H1 (cell line): ENCODE measurements around the gene UBASH3B. TPM values are rescaled to one million over a fixed set of nuclear protein-coding genes. Genes with fewer than 3 reads are reported as not detected.

Experiments
- CTCF ChIA-PET: fragments of 300-600 bp; sonication (Branson Sonifier 250); formaldehyde crosslinking; loops from one replicate; lab custom pipeline; 2021; ENCODE audit not compliant: partially characterized antibody; lab: Charles Lee
- POLR2A ChIA-PET: fragments of 300-600 bp; sonication (Branson Sonifier 250); formaldehyde crosslinking; loops from one replicate; lab custom pipeline; 2021; ENCODE audit warnings: inconsistent platforms; ENCODE audit not compliant: partially characterized antibody; lab: Charles Lee
- DNase-seq, 2 experiments: peaks; one replicate each; pipeline versions ENCODE4 v3.0.0 to v3.0.0-alpha.2; 2010 to 2022; ENCODE audit warnings: low spot score in 2 of 2, low read depth in 1 of 2, mixed read lengths in 1 of 2
- FAIRE-seq: peaks from 2 replicates; lab custom pipeline; 2011; peaks lifted over from hg19 to GRCh38; lab: Jason Lieb, UNC
- H2AFZ ChIP-seq: 2 replicates; pipeline ENCODE4 v1.8.1; 2012; ENCODE audit warnings: low read length, inconsistent platforms
- H2AK5ac ChIP-seq: 2 replicates; pipeline ENCODE4 v1.6.1; 2013; ENCODE audit warnings: low read depth, low read length
- H2BK120ac ChIP-seq: replicated peaks from 2 replicates; pipeline ENCODE3; 2013; ENCODE audit warnings: low read depth, low read length, inconsistent platforms
- H2BK12ac ChIP-seq: 2 replicates; pipeline ENCODE4 v1.6.1; 2013; ENCODE audit warnings: low read depth, low read length
- H2BK15ac ChIP-seq: 2 replicates; pipeline ENCODE4 v1.6.1; 2013; ENCODE audit warnings: low read length
- H2BK20ac ChIP-seq: 2 replicates; pipeline ENCODE4 v1.6.1; 2013; ENCODE audit warnings: low read length
- H2BK5ac ChIP-seq: 2 replicates; pipeline ENCODE4 v1.6.1; 2013; ENCODE audit warnings: low read depth, low read length
- H3K14ac ChIP-seq: 2 replicates; pipeline ENCODE4 v1.6.1; 2013; ENCODE audit warnings: inconsistent platforms; ENCODE audit not compliant: insufficient read length
- H3K18ac ChIP-seq: 2 replicates; pipeline ENCODE4 v1.6.1; 2013; ENCODE audit warnings: low read length; ENCODE audit errors: extremely low read depth
- H3K23ac ChIP-seq: 2 replicates; pipeline ENCODE4 v1.6.1; 2013; ENCODE audit warnings: inconsistent platforms; ENCODE audit not compliant: insufficient read length
- H3K23me2 ChIP-seq: 2 replicates; pipeline ENCODE4 v1.6.1; 2013; ENCODE audit warnings: low read depth, low read length
- H3K27ac ChIP-seq: 2 replicates; pipeline ENCODE4 v1.6.1; 2011; ENCODE audit warnings: low read depth, low read length, inconsistent platforms
- H3K27me3 ChIP-seq, 4 experiments: replicated peaks in 1 of 4; 1 replicate in 1 of 4; 2 replicates in 3 of 4; pipeline versions ENCODE4 v1.6.1 to v1.8.1; 2011 to 2013; ENCODE audit warnings: low read length in 3 of 4, mild to moderate bottlenecking in 3 of 4, inconsistent platforms in 2 of 4, mixed read lengths in 2 of 4, moderate library complexity in 1 of 4; ENCODE audit not compliant: control insufficient read depth in 3 of 4, insufficient read depth in 3 of 4; ENCODE audit errors: extremely low read depth in 1 of 4
- H3K36me3 ChIP-seq, 4 experiments: 2 replicates each; pipeline versions ENCODE4 v1.6.1 to v1.8.1; 2011 to 2013; ENCODE audit warnings: mild to moderate bottlenecking in 4 of 4, low read length in 3 of 4, moderate library complexity in 2 of 4, control low read depth in 1 of 4, inconsistent platforms in 1 of 4; ENCODE audit not compliant: insufficient read depth in 4 of 4, control insufficient read depth in 2 of 4
- H3K4ac ChIP-seq: replicated peaks from 2 replicates; pipeline ENCODE3; 2013; ENCODE audit warnings: low read length, low read depth, mixed read lengths, inconsistent platforms; ENCODE audit not compliant: insufficient read length
- H3K4me1 ChIP-seq, 4 experiments: replicated peaks in 1 of 4; 1 replicate in 1 of 4; 2 replicates in 3 of 4; pipeline versions ENCODE4 v1.6.1 to v1.8.1; 2011 to 2013; ENCODE audit warnings: low read length in 3 of 4, inconsistent platforms in 2 of 4, mixed read lengths in 1 of 4; ENCODE audit not compliant: insufficient read depth in 4 of 4, control insufficient read depth in 3 of 4
- H3K4me2 ChIP-seq, 2 experiments: 2 replicates each; pipeline versions ENCODE4 v1.6.1 to v1.8.1; 2011 to 2013; ENCODE audit warnings: low read depth in 2 of 2, low read length in 2 of 2, control low read depth in 1 of 2, inconsistent platforms in 1 of 2, mild to moderate bottlenecking in 1 of 2; ENCODE audit not compliant: insufficient read depth in 1 of 2
- H3K4me3 ChIP-seq, 4 experiments: fragments of 200-600, 300-600 bp in 1 of 4; sonication (generic), shearing (Covaris generic), sonication (Bioruptor Twin) in 1 of 4; 2 replicates each; pipeline versions ENCODE4 v1.5.1 to v1.8.1; 2011 to 2016; ENCODE audit warnings: low read length in 4 of 4, low read depth in 3 of 4, control low read depth in 2 of 4, inconsistent platforms in 2 of 4, mild to moderate bottlenecking in 2 of 4, mixed read lengths in 1 of 4, moderate library complexity in 1 of 4; ENCODE audit not compliant: insufficient read depth in 2 of 4; ENCODE audit errors: extremely low read depth in 1 of 4
- H3K56ac ChIP-seq: replicated peaks from 2 replicates; pipeline ENCODE3; 2013; ENCODE audit warnings: low read depth, mild to moderate bottlenecking, mixed read lengths, low read length, inconsistent platforms; ENCODE audit not compliant: insufficient read length
- H3K79me1 ChIP-seq: 2 replicates; pipeline ENCODE4 v1.6.1; 2013; ENCODE audit warnings: low read depth, low read length, control low read depth
- H3K79me2 ChIP-seq, 2 experiments: 2 replicates each; pipeline versions ENCODE4 v1.6.1 to v1.8.1; 2012 to 2013; ENCODE audit warnings: low read length in 2 of 2, mild to moderate bottlenecking in 2 of 2, inconsistent platforms in 1 of 2; ENCODE audit not compliant: insufficient read depth in 2 of 2, control insufficient read depth in 1 of 2
- H3K9ac ChIP-seq, 4 experiments: replicated peaks in 1 of 4; 1 replicate in 1 of 4; 2 replicates in 3 of 4; pipeline versions ENCODE4 v1.6.1 to v1.8.1; 2011 to 2013; ENCODE audit warnings: low read depth in 3 of 4, low read length in 3 of 4, control low read depth in 2 of 4, mild to moderate bottlenecking in 2 of 4, moderate library complexity in 2 of 4, inconsistent platforms in 1 of 4; ENCODE audit errors: extremely low read depth in 1 of 4
- H3K9me3 ChIP-seq, 2 experiments: 2 replicates each; pipeline versions ENCODE4 v1.6.1 to v1.8.1; 2012 to 2013; ENCODE audit warnings: mild to moderate bottlenecking in 2 of 2, moderate library complexity in 2 of 2, control low read depth in 1 of 2, inconsistent platforms in 1 of 2, low read depth in 1 of 2, low read length in 1 of 2, mixed read lengths in 1 of 2; ENCODE audit not compliant: insufficient read depth in 2 of 2
- H4K20me1 ChIP-seq, 2 experiments: replicated peaks in 1 of 2; 2 replicates each; pipeline versions ENCODE3 to v1.8.1; 2011 to 2013; ENCODE audit warnings: inconsistent platforms in 2 of 2, low read length in 2 of 2, mild to moderate bottlenecking in 1 of 2; ENCODE audit not compliant: insufficient read depth in 2 of 2, control insufficient read depth in 1 of 2
- H4K5ac ChIP-seq: 2 replicates; pipeline ENCODE4 v1.6.1; 2013; ENCODE audit warnings: low read length, low read depth, mixed read lengths, inconsistent platforms; ENCODE audit not compliant: insufficient read length
- H4K8ac ChIP-seq: 2 replicates; pipeline ENCODE4 v1.8.0; 2013; ENCODE audit warnings: mild to moderate bottlenecking, moderate library complexity, low read length, inconsistent platforms; ENCODE audit not compliant: insufficient read depth; ENCODE audit errors: extremely low read depth
- H4K91ac ChIP-seq: replicated peaks from 2 replicates; pipeline ENCODE3; 2013; ENCODE audit warnings: low read length, mixed read lengths, inconsistent platforms; ENCODE audit not compliant: insufficient read length
- KDM5A ChIP-seq: fragments of 200-600 bp; IDR thresholded peaks from 2 replicates; pipeline ENCODE4 v1.7.1; 2012; ENCODE audit warnings: mild to moderate bottlenecking, low read length, inconsistent platforms, mixed read lengths
- SP1 ChIP-seq: IDR thresholded peaks from 2 replicates; pipeline ENCODE4 v1.6.1; 2011; ENCODE audit warnings: low read depth, low read length
- SUZ12 ChIP-seq: fragments of 200-600 bp; sonication (generic); IDR thresholded peaks from 2 replicates; pipeline ENCODE4 v1.6.1; 2012; ENCODE audit warnings: mild to moderate bottlenecking, inconsistent platforms, low read length, moderate library complexity, mixed read lengths
- TAF1 ChIP-seq: IDR thresholded peaks from 2 replicates; pipeline ENCODE4 v1.6.1; 2011; ENCODE audit warnings: mild to moderate bottlenecking, low read depth, low read length
- TBP ChIP-seq: IDR thresholded peaks from 2 replicates; pipeline ENCODE4 v1.6.1; 2011; ENCODE audit warnings: low read depth, low read length, improper control_type of control experiment
- TEAD4 ChIP-seq: IDR thresholded peaks from 2 replicates; pipeline ENCODE4 v1.6.1; 2012; ENCODE audit warnings: low read depth, low read length, inconsistent platforms, mixed read lengths
- WGBS, 2 experiments: shearing (Covaris generic) in 1 of 2; methylation state at CpG; one replicate each; pipeline versions ENCODE4 v1.1.6 to v1.1.7; 2013 to 2015; ENCODE audit warnings: low lambda C conversion rate in 2 of 2, mixed read lengths in 2 of 2, inconsistent platforms in 1 of 2, low coverage in 1 of 2, missing lambda C conversion rate in 1 of 2; ENCODE audit not compliant: insufficient replicate concordance in 2 of 2, insufficient coverage in 1 of 2, insufficient read length in 1 of 2; ENCODE audit errors: extremely low coverage in 1 of 2, missing lambda C conversion rate in 1 of 2; 5-methylcytosine and 5-hydroxymethylcytosine counted together
- polyA plus RNA-seq, 7 experiments: library from polyadenylated mRNA; depleted of rRNA in 3 of 7; stranded (reverse) in 5 of 7; unstranded in 2 of 7; fragments of >200 nt in 5 of 7; fragments of 200-250 nt in 2 of 7; gene quantifications; 1 replicate in 5 of 7; 2 replicates in 1 of 7; 4 replicates in 1 of 7; pipeline versions ENCODE4 v1.2.1 to v1.2.3, GENCODE V29; 2011 to 2013; ENCODE audit warnings: missing spikeins in 2 of 7, mixed read lengths in 2 of 7
- total RNA-seq: library from RNA; stranded (reverse); fragmentation: NEBNext Ultra II Directional; extraction: Animal tissue kit (Norgen Biotek cat#: 25700); gene quantifications from 2 replicates; pipeline ENCODE4 v1.2.1, GENCODE V29; 2021
- TF ChIP-seq, protein P1 (sequence below): IDR thresholded peaks from 2 replicates; pipeline ENCODE4 v1.6.1; 2012; ENCODE audit warnings: inconsistent platforms

UBASH3B gene
- total and polyA plus RNA-seq, 2 of the 8 experiments (the other 6 are each of a cell fraction or from before 2014, with no cell fraction given) = 7.5 to 9.5 TPM

DNA sequence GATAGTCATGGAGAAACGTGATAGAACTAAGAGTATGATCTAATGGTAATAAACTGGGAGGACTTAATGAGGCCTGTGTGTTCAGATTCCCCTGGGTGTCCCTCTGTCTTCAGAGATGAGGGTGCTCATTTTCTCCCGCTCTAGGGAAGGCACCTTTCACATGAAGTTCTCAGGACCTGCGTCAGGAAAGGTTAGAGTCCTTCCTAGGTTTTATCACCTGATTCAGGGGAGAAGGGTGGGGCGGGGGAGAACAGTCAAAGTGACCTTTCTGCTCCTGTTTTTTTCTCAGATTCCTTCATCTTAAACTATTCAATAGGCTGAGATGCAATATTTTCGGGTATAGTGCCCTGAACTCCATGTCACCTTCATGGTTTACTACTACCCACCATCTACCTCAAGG is 160.4 kb downstream of the UBASH3B start:
- FAIRE-seq = no peak
- Histone ChIP-seq H3K79me2 (no peaks in the 10 kb centered on the region), H3K27me3 (no peaks in the 10 kb centered on the region), H3K4me3 (no peak overlapping the region), H2BK120ac (no peak overlapping the region), H3K4me1 (peaks cover 0 to 10% (median 7%) of the 10 kb centered on the region in 4 experiments; a peak in 5 of 7 replicates), H2BK20ac (no peak overlapping the region), H4K5ac (no peak overlapping the region), H3K23me2 (no peaks in the 10 kb centered on the region), H3K4ac (no peak overlapping the region), H2BK12ac (no peak overlapping the region), H3K56ac (no peak overlapping the region), H3K4me2 (no peak overlapping the region), H3K18ac (no peak overlapping the region), H2BK5ac (no peak overlapping the region), H3K79me1 (no peaks in the 10 kb centered on the region), H2BK15ac (no peak overlapping the region), H2AK5ac (no peak overlapping the region), H3K36me3 (peaks cover 0 to 5% (median 0%) of the 10 kb centered on the region in 4 experiments; a peak in 2 of 8 replicates), H3K14ac (no peak overlapping the region), H3K9ac (no peak overlapping the region), H3K9me3 (peaks cover 17 to 19% of the 10 kb centered on the region in 2 experiments; a peak in 3 of 4 replicates), H4K8ac (no peak overlapping the region), H4K20me1 (no peaks in the 10 kb centered on the region), H2AFZ (no peak overlapping the region), H3K23ac (no peak overlapping the region), H4K91ac (no peak overlapping the region), H3K27ac (no peak overlapping the region)
- CTCF ChIA-PET = interaction anchor here (0.9 to 5.4 kb wide), 5 partner anchors 20 to 234 kb away, joined by 3 to 90 read pairs (median 3); partner anchors contain the start of gene CRTAM
- POLR2A ChIA-PET = no interaction called here
- DNase-seq = no peak
- 79% methylated on average over 5 of the region's 5 CpGs; no CpG with 5 or more reads in 1 of the 2 experiments for WGBS, 2 experiments
- TF ChIP-seq, protein P1, sequence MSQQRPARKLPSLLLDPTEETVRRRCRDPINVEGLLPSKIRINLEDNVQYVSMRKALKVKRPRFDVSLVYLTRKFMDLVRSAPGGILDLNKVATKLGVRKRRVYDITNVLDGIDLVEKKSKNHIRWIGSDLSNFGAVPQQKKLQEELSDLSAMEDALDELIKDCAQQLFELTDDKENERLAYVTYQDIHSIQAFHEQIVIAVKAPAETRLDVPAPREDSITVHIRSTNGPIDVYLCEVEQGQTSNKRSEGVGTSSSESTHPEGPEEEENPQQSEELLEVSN = no peak
- TF ChIP-seq SP1 (no peak), TBP (no peak), SUZ12 (no peak), TEAD4 (no peak), TAF1 (no peak), KDM5A (no peak)
